Stimulated activated CD4-positive, alpha-beta T cell treated with anti-CD3 and anti-CD28 coated beads, Interleukin-15, amount 100 ng/mL, for 1 hour (primary cell): Measurements from ENCODE around the gene ATRIP.
"Not testable (repeated sequence)": the region's sequence is repeated elsewhere in the genome, so short reads cannot be mapped to it uniquely, and the experiment has no call there.

Experiments
- DNase-seq, 2 donors: peaks; one replicate each; pipeline ENCODE4 v3.0.0-alpha.2; 2020; ENCODE audit warnings: low read depth in 1 of 2, low spot score in 1 of 2

ATRIP gene

DNA sequence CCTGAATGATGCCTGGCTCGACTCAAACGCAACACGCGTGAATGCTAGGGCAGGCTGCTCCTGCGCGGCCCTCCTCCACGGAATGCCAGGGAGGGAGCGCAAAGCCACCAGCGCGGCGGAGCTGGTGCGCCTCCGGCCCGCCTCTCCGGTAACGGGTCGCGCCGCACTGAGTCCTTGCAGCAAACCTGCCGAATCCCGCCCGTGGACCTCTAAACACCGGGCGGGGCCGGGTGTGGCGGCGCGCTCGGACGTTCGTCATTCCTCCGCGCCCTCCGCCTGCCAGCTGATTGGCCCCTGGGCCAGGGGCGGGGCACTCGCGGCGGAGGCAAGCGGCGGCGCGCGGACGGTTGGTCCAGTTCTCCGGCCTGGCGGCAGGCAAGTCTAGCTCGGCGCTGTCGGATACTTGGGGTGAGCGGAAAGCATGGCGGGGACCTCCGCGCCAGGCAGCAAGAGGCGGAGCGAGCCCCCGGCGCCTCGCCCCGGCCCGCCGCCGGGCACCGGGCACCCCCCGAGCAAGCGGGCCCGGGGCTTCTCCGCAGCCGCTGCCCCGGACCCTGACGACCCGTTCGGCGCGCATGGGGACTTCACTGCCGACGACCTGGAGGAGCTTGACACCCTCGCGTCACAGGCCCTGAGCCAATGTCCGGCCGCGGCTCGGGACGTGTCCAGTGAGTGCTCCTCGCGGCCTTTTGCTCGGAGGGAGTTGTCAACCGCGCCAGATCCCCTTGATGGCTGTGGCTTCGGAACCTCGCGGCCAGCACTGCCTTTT, at the start of gene ATRIP:
TSS of gene ATRIP (plus strand) at position 313 of the 769 bp plus-strand sequence. CDS start at position 422, 109 bp downstream.
- DNase-seq: peak; percentile 64 to 81

DNA sequence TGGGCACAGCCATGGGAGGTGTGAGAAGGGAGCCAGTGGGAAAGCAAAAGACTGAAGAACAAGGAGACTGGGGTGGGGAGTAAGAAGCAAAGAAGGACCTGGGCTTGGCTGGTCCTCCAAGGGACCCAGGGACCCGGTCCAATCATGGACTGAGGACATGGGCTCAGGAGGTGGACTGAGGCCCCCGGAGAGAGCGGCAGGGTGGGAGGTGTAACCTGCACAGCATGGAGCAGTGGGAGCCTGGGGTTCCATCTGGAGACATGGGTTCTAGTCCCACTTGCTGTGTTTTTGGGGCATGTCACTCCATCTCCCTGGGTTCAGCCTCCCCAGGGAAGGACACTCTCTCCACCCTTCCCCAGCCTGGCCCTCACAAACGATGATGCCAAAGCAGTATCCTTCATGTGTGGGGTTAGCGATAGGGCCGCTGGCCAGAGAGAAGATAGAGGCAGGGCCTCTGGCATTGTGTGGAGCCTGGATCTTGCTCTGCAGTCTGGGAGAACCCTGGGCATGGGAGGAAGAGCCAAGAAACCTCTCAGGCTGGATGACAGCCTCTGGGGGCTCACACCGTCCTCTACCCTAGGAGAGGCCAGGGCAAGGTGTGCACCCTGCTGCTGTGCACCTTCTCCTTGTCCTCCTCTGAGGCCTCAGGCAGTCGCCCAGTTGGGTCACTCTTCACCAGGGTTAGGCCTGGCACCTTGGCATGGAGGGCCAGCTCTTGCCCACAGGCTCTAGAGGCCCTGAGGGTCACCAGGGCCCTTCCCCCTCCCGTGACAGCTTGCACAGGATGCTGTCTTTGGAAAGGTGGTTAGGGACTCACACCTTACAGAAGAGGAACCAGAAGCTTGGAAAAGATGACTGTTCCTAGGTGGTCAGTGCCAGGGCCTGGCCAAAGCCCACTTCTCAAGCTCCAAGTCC, 48.5 kb upstream of the ATRIP start:
- DNase-seq: no peak

DNA sequence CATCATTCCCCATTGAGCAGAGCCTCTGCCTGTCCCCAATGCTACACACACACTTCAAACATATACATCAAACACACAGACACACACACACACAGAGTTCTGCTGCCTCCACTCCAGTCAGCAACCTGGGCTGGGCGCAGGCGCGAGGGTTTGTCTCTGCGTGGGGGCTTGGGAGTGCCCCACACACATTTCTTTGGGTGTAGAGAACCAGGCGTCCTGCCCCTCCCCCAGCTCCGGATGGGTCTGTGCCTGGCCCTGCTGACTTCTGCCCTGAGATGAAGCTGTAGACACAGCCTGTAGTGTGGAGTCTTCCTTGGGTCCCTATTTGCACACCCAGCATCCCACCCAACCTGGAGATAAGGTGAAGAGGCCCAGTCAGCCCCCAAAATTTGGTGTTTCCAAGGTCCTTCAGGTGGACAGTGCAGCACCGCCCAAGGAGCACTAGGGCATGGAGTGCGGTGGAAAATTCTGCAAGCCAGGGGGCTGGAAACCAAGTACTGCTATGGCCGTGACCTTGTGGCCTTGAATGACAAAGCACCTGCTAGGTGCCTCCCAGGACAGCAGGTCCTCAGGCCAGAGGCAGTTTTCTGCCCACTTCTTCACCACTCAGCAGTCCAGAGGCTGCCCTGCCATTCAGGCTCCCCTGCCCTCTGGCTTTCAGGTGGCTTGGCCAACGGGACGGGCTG, 47.7 kb upstream of the ATRIP start:
- DNase-seq: no peak

DNA sequence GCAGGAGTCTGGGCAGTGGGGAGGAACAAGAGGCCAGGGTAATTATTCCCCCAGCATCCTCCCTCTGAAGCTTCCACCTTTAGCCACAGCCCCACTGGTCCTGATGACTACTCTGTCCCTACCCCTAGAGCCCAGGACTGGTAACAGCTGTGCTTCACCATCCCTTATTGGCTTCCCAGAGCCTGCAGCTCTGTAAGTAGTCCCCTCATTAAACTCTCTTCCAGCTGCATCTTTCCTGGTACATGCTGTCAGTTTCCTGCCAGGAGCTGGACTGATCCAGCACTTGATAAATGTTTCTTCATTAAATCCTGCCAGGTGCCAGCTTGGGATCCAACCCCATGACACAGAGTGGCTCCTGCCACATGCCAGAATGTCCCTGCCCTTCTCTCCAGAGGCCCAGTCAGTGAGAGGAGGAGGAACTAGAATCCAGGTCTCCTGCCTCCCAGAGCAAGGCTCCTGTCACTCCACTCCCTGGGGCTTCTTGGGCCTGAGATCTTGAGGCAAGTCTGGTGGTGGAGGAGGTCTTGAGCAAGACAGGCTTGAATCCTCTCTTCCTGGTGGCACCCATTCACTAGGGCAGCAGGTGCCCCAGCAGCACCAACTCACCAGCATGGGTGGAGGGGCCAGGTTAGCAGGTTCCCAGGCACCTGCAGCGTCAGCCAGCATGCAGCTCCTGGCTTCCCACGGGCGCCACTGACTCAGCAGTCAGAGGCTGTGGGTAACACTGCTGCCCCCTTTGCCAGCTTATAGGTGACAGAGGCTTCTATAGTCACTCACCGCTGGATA, 47.0 kb upstream of the ATRIP start:
- no peak for DNase-seq

DNA sequence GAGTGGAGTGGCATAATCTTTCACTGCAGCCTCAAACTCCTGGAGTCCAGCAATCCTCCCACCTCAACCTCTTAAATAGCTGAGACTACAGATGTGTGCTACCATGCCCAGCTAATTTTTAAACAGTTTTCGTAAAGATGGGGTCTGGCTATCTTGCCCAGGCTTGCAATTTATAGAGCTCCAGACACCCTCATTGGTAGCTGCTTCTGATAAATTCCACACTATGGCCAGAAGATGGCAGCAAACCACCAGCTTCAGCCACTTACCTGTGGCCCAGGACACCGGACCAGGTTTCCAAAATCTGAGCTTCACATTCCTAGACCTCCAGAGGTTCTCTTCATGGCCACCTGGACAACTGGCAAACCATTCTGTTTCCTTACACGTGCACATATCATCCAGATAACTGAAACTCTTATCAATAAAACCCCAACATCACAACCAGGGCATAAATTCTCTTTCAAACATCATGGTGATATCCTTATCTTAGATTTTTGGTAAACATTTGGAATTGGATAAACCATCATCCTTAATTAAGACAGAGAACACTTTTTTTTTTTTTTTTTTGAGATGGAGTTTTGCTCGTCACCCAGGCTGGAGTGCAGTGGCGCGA, 45.6 kb upstream of the ATRIP start:
- peak; percentile 10 to 30 for DNase-seq

DNA sequence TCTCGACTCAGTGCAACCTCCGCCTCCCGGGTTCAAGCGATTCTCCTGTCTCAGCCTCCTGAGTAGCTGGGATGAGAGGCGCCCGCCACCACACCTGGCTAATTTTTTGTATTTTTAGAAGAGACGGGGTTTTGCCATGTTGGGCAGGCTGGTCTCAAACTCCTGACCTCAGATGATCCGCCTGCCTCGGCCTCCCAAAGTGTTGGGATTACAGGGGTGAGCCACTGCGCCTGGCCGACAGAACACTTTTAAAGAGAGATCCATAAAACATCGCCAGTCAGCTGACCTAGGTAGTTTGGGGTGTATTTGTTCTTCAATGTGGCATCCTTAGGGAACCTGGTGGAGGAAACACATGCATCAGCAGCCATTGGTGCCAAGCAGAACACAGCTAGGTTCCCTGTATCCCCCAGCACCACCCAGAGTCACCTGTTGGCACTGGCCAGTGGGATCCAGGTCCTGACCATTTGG, 45.1 kb upstream of the ATRIP start:
- not testable (repeated sequence) for DNase-seq

DNA sequence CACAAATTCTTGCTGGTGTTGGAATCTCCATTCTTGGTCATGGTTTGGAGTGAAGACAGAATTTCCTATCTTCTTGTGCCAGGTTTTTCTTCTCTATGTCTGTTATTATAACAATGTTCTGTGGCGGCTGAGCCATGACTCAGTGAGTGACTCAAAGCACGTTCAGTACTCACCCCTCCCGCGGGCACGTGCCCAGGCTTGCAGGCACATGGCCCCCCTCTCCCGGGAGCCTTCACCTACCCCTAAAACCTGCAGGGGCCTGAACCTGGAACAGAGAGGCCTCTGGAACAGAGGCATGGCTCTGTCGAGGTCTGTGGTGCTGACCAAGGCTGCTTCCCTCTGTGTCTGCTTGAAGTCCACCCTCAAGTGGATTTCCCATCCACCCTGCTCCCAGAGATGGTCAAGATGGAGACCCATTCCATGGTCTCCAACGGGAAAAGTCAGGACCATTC, 44.2 kb upstream of the ATRIP start:
- no peak for DNase-seq

DNA sequence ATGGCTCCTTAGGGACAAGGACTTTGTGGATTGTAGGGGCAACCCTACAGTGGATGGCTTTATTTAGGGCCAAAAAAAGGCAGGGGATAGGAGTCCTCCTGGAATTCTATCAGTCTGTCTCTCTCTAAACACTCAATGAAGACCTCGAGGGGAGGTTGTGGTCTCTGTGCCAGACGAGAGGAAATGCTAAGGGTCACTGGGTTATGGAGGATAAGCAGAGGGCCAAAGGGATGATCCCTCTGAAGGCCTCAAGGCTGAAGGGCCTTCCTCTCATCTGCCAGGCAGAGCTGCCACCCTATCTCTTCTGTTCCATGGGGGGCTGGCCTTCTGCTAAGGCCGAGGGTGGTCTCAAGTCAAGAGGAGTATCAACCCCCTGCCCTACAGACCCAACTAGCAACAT, 43.6 kb upstream of the ATRIP start:
- no peak for DNase-seq

DNA sequence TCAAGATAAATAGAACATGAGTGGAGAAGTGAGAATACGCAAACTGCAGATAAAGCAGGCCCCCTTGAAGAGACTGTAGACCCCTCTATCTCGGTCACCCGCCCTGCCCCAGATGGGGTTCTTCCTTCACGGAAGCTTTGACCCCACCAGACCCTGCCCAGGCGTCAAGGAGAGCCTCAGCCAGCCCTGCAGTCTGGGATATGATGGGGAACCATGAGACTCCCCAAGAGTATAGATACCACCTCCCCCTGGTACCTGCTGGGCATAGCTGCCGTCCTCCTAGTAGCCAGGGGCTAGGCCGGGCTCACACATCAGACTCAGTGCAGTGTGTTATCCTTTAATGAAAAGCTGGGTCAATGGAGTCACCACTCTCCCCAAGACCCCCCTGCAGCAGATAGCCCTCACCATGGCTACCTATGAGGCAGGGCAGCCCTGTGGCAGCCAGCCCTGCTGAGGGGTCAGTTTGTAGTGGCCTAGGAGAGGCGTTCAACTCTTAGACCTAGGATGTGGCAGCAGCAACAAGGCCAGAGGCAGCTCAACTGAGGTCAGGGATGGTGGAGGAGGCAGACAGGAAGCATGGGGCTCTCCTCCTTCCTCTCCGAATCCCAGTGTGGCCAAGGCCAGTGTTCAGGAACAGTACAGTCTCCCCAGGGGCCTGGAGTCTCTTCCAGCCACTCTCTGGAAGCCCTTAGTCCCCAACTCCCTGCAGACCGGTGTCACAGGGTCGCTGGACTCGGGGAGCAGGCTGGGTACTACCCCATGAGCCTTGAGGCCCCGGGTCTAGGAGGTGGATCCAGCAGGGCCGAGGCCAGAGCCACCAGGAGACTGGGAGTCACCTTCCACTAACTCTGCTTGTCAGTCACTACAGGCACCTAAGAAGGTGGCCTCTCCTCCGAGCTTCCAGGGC, 42.8 kb upstream of the ATRIP start:
- DNase-seq: no peak

DNA sequence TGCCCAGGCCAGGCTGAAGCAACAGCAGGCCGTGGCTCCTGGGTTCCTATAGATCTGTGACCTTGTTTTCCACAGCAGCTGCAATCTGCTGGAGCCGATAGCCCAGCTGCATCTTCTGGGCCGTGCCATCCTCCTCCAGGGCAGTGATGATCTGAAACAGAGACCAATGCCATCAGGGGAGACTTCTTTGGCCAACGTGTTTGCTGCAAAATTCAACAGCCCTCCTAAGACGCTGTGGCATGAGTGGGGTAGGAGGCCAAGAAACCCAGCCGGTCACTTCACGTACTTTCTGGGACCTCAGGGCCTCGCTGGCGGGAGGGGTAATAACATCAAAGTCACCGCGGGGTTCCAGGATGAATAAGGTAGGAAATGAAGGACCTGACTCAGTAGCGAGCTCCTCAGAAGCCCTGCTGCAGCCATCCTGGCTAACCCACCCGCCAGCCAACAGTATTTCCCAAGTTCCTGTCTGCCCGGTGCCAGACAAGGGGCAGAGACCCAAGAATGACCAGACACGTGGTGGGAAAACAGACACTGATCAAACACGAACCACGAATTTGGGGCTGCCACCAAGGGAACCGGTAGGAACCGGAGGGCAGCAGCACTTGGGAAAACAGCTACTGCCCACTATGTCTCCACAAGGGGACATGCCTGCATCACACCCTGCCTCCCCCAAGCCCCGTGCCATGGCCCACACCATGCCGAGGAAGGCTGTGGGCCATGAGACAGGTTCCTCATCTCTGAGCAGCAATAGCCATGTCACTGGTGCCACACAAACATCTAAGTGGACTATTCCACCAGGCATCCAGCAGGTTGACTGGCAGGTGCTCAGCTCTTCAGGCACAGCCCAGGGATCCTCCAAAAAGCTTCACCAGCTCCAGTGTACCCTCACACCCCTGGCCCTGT, 41.8 kb upstream of the ATRIP start:
- DNase-seq: no peak

DNA sequence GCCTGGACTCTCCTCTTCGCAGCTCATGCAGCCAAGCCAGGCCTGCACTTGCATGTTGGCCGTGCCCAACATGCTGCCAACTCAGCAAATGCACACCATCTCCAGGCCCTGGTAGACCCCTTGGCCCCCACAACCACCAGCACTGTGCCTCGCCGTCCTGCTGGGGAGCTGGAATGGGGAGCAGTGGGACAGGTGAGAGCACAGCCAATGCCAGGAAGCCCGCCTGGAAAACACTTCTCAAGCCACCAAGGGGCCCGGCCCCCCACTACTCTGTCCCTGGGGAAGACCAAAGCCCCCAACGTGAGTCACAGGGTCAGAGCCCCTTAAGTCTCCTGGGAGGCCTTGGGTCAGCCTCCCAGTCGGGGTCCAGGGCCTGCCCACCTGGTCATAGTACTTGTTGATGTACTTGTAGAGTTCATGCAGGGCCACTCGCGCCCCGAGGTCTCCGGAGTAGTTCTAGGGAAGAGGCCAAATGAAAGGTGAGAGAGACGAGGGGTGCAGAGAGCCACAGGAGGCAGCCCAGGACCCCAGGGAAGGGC, 41.1 kb upstream of the ATRIP start:
- no peak for DNase-seq

DNA sequence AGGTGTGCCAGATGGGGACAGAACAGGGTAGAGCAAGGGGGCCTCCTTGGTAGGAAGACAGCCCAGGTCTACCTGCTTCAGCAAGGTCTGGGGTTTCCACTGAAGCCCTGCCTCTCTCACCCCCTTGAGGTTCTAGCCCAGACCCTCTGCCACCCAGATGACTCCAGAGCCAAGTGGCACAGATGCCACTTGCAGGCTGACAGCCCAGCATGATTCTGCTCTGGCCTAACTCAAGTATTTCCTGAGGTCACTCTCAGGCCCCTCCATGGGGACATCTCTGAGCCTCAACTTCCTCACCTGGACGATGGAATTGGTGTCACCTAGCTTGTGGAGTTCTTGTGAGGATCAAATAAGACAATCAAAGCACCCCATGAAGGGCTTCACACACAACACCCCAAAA, 40.6 kb upstream of the ATRIP start:
- DNase-seq: no peak

DNA sequence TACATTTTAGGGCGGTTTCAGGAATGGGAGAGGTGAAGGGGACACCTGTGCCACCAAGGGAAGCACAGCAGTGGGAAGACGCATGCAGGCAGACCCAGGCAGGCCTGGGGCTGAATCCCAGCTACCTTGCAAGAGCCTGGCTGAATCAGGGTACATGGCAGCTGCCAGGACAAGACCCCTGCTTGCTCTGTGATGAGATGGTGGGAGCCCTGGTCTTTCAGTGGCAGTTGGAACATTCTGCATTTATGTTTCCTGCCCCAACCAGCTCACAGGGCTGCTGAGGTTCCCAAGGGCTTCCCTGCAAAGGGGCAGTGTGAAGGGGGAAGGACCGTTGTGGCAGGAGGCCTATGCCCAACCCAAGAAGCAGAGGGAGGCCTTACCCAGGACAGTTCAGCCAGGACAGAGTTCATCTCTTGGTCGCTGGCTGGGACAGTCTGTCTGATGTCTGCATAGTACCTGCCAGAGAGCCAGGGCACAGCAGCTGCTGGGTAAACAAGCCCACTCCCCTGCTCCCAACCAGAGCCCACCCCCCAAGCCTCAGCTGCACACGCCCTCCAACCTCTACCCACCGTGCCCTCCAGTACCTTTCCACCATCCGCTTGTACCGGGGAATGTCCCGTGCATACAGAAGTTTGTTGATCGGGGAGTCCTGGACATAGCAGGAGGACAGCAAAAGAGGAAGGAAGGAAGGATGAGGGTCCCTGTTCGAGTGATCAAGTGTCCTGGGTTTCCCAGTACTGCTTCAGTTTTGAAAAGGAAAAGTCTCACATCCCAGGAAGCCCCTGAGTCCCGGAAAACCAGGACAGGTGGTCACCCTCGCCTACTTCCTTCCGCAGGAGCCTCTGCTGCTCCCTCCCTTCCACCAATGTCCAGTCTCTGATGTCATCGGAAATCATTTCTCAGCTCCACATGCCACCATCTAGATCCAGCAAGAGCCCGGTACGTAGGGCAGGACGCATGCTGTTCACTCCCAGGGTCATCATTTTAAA, 39.8 kb upstream of the ATRIP start:
- DNase-seq: no peak

DNA sequence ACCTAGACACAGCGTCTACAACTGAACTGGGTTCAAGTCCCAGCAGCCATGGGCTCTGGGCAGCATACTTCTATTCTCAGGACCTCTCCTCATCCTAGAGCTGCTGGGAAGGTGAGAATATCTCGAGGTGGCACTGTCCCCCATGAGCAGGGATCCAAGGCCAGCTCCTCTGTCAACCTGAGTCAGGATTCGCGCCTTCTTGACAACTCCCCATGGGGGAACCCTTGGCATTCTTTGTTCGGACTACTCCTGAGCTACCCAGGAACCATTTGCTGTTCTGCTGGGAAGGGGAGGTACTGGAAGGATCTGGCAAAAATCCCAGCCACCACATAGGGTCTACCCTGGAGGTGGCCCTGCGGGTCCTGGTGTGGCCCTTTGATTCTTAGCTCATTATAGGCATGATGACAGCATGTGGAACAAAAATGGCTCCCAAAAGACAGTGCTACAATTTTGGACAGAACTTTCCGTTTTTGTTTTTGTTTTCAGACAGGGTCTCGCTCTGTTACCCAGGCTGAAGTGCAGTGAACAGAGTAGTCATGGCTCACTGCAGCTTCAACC, 38.9 kb upstream of the ATRIP start:
- DNase-seq: no peak

DNA sequence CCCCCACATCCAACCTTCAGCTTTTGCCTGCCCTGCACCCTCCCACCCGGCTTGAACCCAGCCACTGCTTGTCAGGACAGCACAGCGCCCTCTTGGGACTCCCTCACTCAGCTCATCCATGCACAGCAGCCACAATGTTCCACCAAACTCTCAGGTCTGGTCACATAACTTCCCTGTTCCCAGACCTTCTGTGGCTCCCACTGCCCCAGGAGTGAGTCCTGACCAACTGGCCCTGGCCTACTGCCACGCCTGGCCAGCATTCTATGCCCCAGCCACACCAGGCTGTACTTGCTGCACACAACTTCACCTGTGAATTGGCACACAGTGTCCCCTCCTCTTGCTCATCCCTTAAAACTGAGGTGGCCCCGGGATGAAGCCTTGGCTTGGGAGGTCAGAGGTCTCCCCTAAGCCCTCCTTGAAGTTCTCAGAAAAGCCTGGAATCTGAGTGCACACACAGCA, 37.7 kb upstream of the ATRIP start:
- no peak for DNase-seq
